B cell (primary cell): ENCODE data around the gene EIF4G1. TPM values are rescaled to one million over a fixed set of nuclear protein-coding genes. Genes with fewer than 3 reads are reported as not detected.

Experiments used
- ATAC-seq: fragments of 200-7000 bp; cut with Tn5 transposase; one replicate; pipeline ENCODE4 v1.10.0; 2021; ENCODE audit warnings: low read depth, mild to moderate bottlenecking, moderate number of reproducible peaks, moderate library complexity
- CTCF ChIA-PET: fragments of 350-600 bp; sonication (Branson Sonifier 250); formaldehyde crosslinking; loops from one replicate; lab custom pipeline; 2021; ENCODE audit warnings: antibody characterized with exemption, inconsistent platforms; lab: Charles Lee
- POLR2A ChIA-PET: fragments of 350-600 bp; sonication (Branson Sonifier 250); formaldehyde crosslinking; loops from one replicate; lab custom pipeline; 2021; ENCODE audit warnings: antibody characterized with exemption; lab: Charles Lee
- DNase-seq: peaks from one replicate; pipeline ENCODE4 v3.0.0; 2013
- H2AFZ ChIP-seq: 2 replicates; pipeline ENCODE4 v1.6.1; 2012; ENCODE audit warnings: mild to moderate bottlenecking, low read depth, low read length; ENCODE audit not compliant: insufficient read depth, poor library complexity, severe bottlenecking
- H3K27ac ChIP-seq, 2 donors: 1 replicate in 1 of 2; 2 replicates in 1 of 2; pipeline ENCODE4 v1.5.1; 2012 to 2013; ENCODE audit warnings: low read length in 2 of 2, mild to moderate bottlenecking in 2 of 2, moderate library complexity in 1 of 2
- H3K27me3 ChIP-seq, 4 experiments: fragments of 200-600 bp in 1 of 4; sonication (generic) in 1 of 4; replicated peaks in 1 of 4; 1 replicate in 2 of 4; 2 replicates in 2 of 4; pipeline versions ENCODE4 v1.6.1 to v1.7.0; 2013 to 2016; ENCODE audit warnings: low read length in 3 of 4, mild to moderate bottlenecking in 2 of 4, mixed read lengths in 1 of 4, moderate library complexity in 1 of 4; ENCODE audit not compliant: insufficient read depth in 4 of 4, control insufficient read depth in 3 of 4; ENCODE audit errors: control extremely low read depth in 1 of 4
- H3K36me3 ChIP-seq, 2 experiments: replicated peaks in 1 of 2; 1 replicate in 1 of 2; 2 replicates in 1 of 2; pipeline versions ENCODE4 v1.6.1 to v1.7.1; 2013; ENCODE audit warnings: low read length in 1 of 2; ENCODE audit not compliant: insufficient read depth in 2 of 2, control insufficient read depth in 1 of 2; ENCODE audit errors: control extremely low read depth in 1 of 2, extremely low read depth in 1 of 2
- H3K4me1 ChIP-seq, 2 donors: fragments of 200-600 bp in 1 of 2; sonication (generic) in 1 of 2; 1 replicate in 1 of 2; 2 replicates in 1 of 2; pipeline versions ENCODE4 v1.5.1 to v1.6.1; 2013 to 2017; ENCODE audit warnings: low read length in 2 of 2; ENCODE audit not compliant: control insufficient read depth in 2 of 2, insufficient read depth in 2 of 2
- H3K4me2 ChIP-seq: replicated peaks from 2 replicates; pipeline ENCODE3; 2012; ENCODE audit warnings: mild to moderate bottlenecking, low read depth, low read length; ENCODE audit not compliant: poor library complexity, severe bottlenecking
- H3K4me3 ChIP-seq, 5 experiments: fragments of 200-600 bp in 1 of 5; sonication (generic) in 1 of 5; 1 replicate in 3 of 5; 2 replicates in 2 of 5; pipeline versions ENCODE4 v1.5.1 to v1.7.0; 2011 to 2016; ENCODE audit warnings: low read length in 4 of 5, mild to moderate bottlenecking in 4 of 5, low read depth in 2 of 5, control low read depth in 1 of 5, moderate library complexity in 1 of 5; ENCODE audit not compliant: insufficient read depth in 1 of 5; ENCODE audit errors: control extremely low read depth in 1 of 5, extremely low read depth in 1 of 5
- H3K79me2 ChIP-seq: fragments of 200-600 bp; sonication (generic); one replicate; pipeline ENCODE4 v1.6.0; 2016; ENCODE audit warnings: low read length; ENCODE audit not compliant: control insufficient read depth, insufficient read depth
- H3K9ac ChIP-seq: fragments of 200-600 bp; sonication (generic); 2 replicates; pipeline ENCODE4 v1.6.1; 2017; ENCODE audit warnings: mild to moderate bottlenecking, low read length, moderate library complexity
- H3K9me3 ChIP-seq, 3 donors: one replicate each; pipeline versions ENCODE4 v1.6.1 to v1.7.1; 2013; ENCODE audit warnings: low read length in 2 of 3; ENCODE audit not compliant: control insufficient read depth in 2 of 3, insufficient read depth in 1 of 3; ENCODE audit errors: control extremely low read depth in 1 of 3
- H4K20me1 ChIP-seq: 2 replicates; pipeline ENCODE4 v1.6.0; 2012; ENCODE audit warnings: mild to moderate bottlenecking, low read length; ENCODE audit not compliant: insufficient read depth, control insufficient read depth, poor library complexity, severe bottlenecking
- H3K27ac Mint-ChIP-seq: one replicate; pipeline ENCODE4 v1.8.0; 2021; ENCODE audit warnings: mixed read lengths
- H3K27me3 Mint-ChIP-seq: one replicate; pipeline ENCODE4 v1.8.0; 2021; ENCODE audit warnings: mixed read lengths
- H3K4me1 Mint-ChIP-seq: one replicate; pipeline ENCODE4 v1.8.0; 2021; ENCODE audit warnings: mixed read lengths
- H3K4me3 Mint-ChIP-seq: one replicate; pipeline ENCODE4 v1.8.0; 2021; ENCODE audit warnings: mixed read lengths
- H3K9me3 Mint-ChIP-seq: one replicate; pipeline ENCODE4 v1.8.0; 2022; ENCODE audit warnings: mixed read lengths; ENCODE audit not compliant: insufficient read depth
- CTCF ChIP-seq: fragments of 200-600 bp; IDR thresholded peaks from one replicate; pipeline ENCODE4 v1.8.0; 2022; ENCODE audit warnings: antibody characterized with exemption, mild to moderate bottlenecking
- EZH2 ChIP-seq: IDR thresholded peaks from 2 replicates; pipeline ENCODE4 v1.6.1; 2012; ENCODE audit warnings: borderline replicate concordance, low read depth, mild to moderate bottlenecking, moderate library complexity, low read length; ENCODE audit not compliant: insufficient read depth, poor library complexity, severe bottlenecking
- WGBS: methylation state at CpG from one replicate; pipeline ENCODE4 v1.1.5; 2013; ENCODE audit warnings: missing lambda C conversion rate; ENCODE audit not compliant: insufficient coverage; 5-methylcytosine and 5-hydroxymethylcytosine counted together
- intact Hi-C: fragments of 100-400 bp; cut with micrococcal nuclease; formaldehyde crosslinking; loops from one replicate; pipeline ENCODE4 v1.10.0; 2022
- polyA plus RNA-seq: library from polyadenylated mRNA; depleted of rRNA; stranded (reverse); fragments of >200 nt; gene quantifications from 2 replicates; pipeline ENCODE4 v1.2.3, GENCODE V29; 2012
- total RNA-seq, 2 donors: library from RNA; stranded (reverse); fragments of 120-200 nt in 1 of 2; gene quantifications; 1 replicate in 1 of 2; 2 replicates in 1 of 2; pipeline versions ENCODE4 v1.2.3 to v1.2.4, GENCODE V29; 2013 to 2022

The EIF4G1 gene
- total and polyA plus RNA-seq, 2 donors (not counting 1 experiment from before 2014, with no cell fraction given) = 65.8 to 160 TPM

- no peaks in the 10 kb centered on the region for H3K79me2 ChIP-seq
- intact Hi-C loops = no loop called here
- no peaks in the 10 kb centered on the region for H3K36me3 ChIP-seq
- peaks cover 0 to 8% of the 10 kb centered on the region in 2 donors for H3K4me1 ChIP-seq
- H3K9me3 ChIP-seq = no peaks in the 10 kb centered on the region
- H3K4me2 ChIP-seq = no peak overlapping the region
- POLR2A ChIA-PET = no interaction called here
- WGBS = 96% methylated on average over 9 of the region's 11 CpGs
- Mint-ChIP-seq H3K4me1 (no peaks in the 10 kb centered on the region), H3K4me3 (no peak overlapping the region), H3K27me3 (no peaks in the 10 kb centered on the region), H3K9me3 (no peaks in the 10 kb centered on the region), H3K27ac (no peak overlapping the region)
- CTCF ChIA-PET = interaction anchor here (1.0 to 5.2 kb wide), 7 partner anchors 7 to 188 kb away, joined by 3 to 76 read pairs (median 4); no protein-coding TSS in a partner anchor
- TF ChIP-seq EZH2 (no peak), CTCF (no peak)
- ATAC-seq (no peak), DNase-seq (no peak)
- H3K4me3 ChIP-seq = no peak overlapping the region
- no peaks in the 10 kb centered on the region for H3K27me3 ChIP-seq
- H3K27ac ChIP-seq = no peak overlapping the region
- H4K20me1 ChIP-seq = no peaks in the 10 kb centered on the region
- H3K9ac ChIP-seq = no peak overlapping the region
- no peak overlapping the region for H2AFZ ChIP-seq
Observed at GRCh38 chr3:184352897-184353545, 38.6 kb downstream of the EIF4G1 start.

- ChIA-PET POLR2A (interaction anchor here (0.6 kb wide), 1 partner anchor 9 kb away, joined by 11 read pairs; no protein-coding TSS in a partner anchor), CTCF (interaction anchor here (0.8 to 5.2 kb wide), 12 partner anchors 8 to 191 kb away, joined by 3 to 76 read pairs (median 3); partner anchors contain the start of gene FAM131A)
- DNase-seq (no peak), ATAC-seq (no peak)
- H3K27ac Mint-ChIP-seq = no peak overlapping the region
- Histone ChIP-seq H3K4me2 (no peak overlapping the region), H3K27me3 (no peaks in the 10 kb centered on the region), H3K79me2 (no peaks in the 10 kb centered on the region), H3K36me3 (no peaks in the 10 kb centered on the region), H3K4me3 (no peak overlapping the region), H3K9me3 (no peaks in the 10 kb centered on the region), H2AFZ (no peak overlapping the region), H3K9ac (no peak overlapping the region), H3K4me1 (peaks cover 0 to 8% of the 10 kb centered on the region in 2 donors), H3K27ac (no peak overlapping the region), H4K20me1 (no peaks in the 10 kb centered on the region)
- TF ChIP-seq EZH2 = no peak
- no peak for TF ChIP-seq CTCF
- H3K27me3 Mint-ChIP-seq = no peaks in the 10 kb centered on the region
- WGBS = 95% methylated on average over 11 of the region's 11 CpGs
- H3K9me3 Mint-ChIP-seq = no peaks in the 10 kb centered on the region
- no peak overlapping the region for H3K4me3 Mint-ChIP-seq
- intact Hi-C loops = no loop called here
- no peaks in the 10 kb centered on the region for H3K4me1 Mint-ChIP-seq
Observed at GRCh38 chr3:184353546-184353941, 39.1 kb downstream of the EIF4G1 start.
